ENCODE measurements around the gene FUT6.
"Not testable (repeated sequence)": the region's sequence is repeated elsewhere in the genome, so short reads cannot be mapped to it uniquely, and the experiment has no call there.

FUT6 gene

DNA sequence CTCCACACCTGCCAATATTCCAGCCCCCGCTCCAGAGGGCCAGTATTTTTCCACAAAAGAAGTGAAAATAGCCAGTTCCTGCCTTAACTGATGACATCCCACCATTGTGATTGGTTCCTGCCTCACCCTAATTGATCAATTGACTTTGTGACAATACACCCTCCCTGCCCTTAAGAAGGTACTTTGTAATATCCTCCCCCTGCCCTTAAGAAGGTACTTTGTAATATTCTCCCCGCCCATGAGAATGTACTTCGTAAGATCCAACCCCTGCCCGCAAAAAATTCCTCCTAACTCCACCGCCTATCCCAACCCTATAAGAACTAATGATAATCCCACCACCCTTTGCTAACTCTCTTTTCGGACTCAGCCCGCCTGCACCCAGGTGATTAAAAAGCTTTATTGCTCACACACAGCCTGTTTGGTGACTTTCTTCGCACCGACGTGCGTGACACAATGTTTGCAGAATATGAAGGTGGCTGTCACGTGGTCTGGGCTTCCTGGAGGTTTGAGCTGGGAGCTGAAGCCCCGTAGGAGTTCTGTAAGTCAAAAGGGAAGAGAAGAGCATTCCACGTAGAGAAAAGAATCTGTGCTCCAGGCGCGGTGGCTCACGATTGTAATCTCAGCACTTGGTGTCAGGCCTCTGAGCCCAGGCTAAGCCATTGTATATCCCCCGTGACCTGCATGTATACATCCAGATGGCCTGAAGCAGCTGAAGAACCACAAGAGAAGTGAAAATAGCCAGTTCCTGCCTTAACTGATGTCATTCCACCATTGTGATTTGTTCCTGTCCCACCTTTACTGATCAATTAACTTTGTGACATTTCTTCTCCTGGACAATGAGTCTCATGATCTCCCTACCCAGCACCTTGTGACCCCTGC is 17.9 kb upstream of the FUT6 start:
- no peak for DNase-seq

DNA sequence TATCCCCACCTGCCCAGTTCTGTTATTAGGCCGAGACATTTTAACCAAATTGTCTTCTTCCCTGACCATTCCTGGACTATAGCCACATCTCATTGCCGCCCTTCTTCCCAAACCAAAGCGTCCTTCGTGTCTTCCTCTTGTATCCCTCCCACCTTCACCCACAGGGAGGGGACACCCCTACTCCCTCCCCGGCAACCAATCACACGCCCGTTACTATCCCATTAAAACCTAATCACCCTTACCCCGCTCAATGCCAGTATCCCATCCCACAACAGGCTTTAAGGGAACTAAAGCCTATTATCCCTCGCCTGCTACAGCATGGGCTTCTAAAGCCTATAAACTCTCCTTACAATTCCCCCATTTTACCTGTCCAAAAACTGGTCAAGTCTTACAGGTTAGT is 15.6 kb upstream of the FUT6 start:
- DNase-seq: not testable (repeated sequence)

DNA sequence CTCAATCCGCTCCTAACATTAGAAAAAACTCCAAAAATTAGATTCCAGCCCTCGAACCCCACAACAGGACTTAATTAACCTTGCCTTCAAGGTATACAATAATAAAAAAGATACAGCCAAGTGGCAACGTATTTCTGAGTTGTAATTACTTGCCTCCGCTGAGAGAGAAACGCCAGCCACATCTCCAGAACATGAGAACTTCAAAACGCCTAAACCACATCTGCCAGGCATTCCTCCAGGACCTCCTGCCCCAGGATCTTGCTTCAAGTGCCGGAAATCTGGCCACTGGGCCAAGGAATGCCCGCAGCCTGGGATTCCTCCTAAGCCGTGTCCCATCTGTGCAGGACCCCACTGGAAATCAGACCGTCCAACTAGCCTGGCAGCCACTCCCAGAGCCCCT is 14.6 kb upstream of the FUT6 start:
- not testable (repeated sequence) for DNase-seq

DNA sequence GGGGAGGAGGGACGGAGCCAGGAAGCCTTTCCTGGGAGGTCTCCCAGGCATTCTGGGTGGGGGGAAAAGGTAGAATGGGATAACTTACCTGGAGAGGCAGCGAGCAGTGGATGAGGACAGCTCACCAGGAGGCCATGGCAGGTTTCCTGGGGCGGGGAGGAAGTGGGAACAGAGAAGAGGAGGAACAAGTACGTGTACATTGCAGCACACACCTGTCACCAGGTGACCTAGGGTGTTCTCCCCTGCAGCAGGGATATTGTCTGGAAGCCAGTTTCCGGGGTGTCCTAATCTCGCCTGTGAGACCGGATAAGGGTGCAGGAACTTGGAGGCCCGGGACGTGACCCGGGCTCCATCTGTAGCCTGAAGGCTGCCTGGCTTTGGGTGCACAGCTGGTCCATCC is 11.8 kb upstream of the FUT6 start, which contains the start of gene FUT3:
TSS of gene FUT3 (minus strand) at position 148 of the 400 bp plus-strand sequence.
- DNase-seq: no peak

DNA sequence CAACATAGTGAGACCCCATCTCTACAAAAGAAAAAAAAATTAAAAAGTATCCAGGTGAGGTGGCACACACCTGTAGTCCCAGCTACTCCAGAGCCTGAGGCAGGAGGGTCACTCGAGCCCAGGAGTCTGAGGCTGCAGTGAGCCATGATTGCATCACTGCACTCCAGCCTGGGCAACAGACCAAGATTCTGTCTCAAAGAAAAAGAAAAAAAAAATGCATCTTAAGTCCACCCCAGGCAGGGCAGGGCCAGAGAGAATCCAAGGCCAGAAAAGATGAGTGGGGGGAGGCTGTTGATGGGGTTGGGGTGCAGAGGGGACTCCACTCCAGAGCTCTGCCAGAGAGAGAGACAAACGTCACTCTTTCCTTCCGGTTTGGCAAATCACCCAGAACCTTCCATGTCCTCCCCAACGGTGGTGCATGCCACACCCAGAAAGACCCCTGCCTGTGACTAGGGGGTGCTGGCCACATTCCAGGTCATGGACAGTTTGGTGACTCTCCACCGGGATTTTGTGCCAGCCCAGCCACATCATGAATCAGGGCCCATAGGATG is 11.3 kb upstream of the FUT6 start:
- no peak for DNase-seq

DNA sequence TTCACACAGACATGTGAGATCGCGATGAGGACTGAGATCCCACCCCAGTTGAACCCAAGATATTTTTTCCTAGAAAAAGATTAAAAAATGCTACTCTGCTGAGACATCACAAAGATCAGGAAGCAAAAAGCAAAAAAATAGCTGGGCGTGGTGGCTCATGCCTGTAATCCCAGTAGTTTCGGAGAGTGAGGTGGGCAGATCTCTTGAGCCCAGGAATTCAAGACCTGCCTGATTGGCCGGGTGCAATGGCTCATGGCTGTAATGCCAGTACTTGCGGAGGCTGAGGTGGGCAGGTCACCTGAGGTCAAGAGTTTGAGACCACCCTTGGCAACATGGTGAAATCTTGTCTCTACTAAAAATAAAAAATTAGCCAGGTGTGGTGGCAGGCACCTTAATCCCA is 10.7 kb upstream of the FUT6 start:
- no peak for DNase-seq

DNA sequence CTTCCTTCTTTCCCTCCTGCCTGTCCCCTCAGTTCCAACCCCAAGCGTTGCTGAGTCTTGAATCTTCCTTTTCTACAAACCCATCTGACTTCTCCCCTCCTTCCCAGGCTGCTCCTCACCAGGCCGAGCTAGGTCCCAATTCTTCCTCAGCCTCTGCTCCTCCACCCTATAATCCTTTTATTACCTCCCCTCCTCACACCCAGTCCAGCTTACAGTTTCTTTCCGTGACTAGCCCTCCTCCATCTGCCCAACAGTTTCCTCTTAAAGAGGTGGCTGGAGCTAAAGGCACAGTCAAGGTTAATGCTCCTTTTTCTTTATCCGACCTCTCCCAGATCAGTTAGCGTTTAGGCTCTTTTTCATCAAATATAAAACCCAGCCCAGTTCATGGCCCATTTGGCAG is 9.1 kb upstream of the FUT6 start:
- DNase-seq: not testable (repeated sequence)

DNA sequence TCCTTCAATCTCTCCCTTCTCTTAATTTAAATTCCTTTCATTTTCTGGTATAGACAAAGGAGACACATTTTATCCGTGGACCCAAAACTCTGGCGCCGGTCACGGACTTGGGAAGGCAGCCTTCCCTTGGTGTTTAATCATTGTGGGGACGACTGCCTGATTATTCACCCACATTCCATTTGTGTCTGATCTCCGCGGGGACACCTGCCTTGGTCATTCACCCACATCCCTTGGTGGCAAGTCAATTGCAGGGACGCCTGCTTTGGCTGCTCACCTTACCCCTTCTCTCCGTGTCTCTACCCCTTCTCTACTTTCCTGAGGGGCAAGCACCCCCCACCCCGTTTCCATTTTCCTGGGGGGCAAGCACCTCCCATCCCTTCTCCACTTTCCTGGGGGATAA is 8.3 kb upstream of the FUT6 start:
- DNase-seq: not testable (repeated sequence)

DNA sequence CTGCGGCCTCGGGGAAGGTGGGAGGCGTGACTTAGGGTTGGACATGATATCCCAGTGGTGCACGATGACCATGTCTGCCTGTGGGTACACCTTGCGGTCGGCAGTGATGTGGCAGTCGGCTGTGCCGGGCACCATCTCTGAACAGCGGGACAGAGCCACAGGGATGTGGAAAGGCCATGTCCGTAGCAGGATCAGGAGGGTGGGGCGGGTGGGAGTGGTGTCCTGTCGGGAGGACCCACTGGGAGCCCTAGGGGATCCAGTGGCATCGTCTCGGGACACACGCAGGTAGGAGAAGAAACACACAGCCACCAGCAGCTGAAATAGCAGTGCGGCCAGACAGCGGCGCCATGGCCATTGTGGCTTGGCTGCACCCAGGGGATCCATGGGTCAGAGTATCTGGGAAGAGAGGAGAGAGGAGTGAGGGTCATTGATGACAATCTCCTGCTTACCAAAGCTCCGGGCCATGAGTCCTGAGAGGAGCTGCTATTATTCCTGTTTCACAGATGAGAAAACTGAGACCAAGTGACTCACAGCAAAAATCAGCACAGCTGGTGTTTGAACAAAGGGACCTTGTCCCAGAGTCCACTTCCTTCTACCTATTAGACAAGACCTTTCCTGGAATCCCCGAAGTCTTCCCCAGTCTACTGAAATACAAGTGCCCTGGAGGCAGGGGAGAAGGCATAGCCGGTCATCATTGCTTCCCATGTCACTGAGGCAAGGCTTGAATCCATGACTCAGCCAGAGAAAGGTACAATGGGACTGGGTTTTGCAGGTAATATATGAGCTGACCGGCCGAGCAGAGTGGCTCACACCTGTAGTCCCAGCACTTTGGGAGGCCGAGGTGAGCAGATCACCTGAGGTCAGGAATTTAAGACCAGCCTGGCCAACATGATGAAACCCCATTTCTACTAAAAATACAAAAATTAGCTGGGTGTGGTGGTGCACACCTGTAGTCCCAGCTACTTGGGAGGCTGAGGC is 5.2 kb upstream of the FUT6 start:
- DNase-seq: no peak

DNA sequence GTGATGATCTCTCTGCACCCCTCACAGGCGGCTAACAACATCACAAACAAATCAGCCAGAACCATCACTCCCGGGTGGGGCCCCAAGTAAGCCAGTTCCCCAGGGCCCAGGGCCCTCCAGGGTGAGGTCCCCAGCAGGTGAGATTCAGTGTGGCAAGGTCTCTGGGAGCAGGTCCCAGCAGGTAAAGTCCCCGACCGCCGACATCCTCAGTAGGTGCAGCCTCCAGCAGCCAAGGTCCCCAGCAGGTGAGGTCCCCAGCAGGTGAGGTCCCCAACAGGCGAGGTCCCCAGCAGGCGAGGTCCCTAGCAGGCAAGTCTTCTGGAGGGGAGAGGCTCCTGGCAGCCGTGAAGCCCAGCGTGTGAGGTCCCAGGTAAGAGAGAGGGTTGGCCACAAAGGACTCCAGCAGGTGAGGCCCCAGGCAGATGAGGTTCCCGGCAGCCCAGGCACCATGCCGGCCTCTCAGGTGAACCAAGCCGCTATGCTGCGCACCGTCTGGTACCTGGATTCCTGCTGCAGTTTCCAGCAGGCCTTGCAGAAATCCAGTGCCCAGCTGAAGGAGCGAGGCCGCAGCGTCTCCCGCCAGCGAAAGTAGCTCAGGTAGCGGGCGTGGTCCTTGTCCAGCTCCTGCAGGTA is 3.9 kb upstream of the FUT6 start:
- DNase-seq: no peak

DNA sequence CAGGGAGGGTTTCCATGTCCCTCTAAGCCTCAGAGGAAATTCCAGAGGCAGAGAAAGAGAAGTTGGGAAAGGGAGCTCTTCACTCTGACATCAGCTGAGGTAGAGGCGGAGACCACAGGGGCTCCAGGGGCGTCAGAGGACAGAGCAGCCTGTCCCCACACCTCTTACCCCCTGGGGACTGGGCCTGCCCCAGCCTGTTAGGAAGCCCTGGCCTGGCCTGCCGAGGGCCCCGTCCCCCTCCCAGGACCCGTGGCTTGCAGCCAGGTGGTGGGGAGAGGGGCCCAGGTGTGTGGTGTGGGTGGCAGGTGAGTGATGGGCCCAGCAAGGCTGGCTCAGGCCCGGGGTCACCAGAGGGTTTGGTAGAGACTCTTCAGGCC is 2.2 kb upstream of the FUT6 start:
- DNase-seq: not testable (repeated sequence)

DNA sequence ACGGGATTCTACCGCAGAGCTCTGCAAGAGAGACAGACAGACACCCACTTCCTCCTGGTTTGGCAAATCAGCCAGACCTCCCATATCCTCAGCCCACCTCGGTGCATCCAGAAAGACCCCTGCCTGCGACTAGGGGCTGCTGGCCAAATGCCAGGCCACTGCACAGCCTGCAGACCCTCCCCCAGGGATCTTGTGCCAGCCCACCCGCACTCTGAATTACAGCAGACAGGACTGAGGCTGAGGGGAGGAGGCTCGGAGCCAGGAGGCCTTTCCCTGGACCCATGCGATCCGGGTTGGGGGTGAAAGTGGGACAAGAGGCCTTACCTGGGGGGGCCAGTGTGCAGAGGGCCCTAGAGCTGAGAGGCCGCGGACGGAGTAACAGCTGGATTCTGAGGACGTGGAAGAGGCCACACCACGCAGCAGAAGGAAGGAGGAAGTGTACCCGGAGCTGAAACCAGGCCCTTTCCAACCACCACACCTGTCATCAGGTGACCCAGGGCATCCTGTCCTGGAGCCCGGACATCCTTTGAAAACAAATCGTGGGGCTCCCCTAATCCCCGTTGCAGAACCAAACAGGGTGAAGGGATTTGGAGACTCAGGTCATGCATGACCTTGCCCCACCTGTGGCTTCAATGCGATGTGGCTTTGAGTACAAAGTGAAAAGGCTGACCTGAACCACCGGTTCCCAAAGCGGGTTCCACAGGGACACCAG is 993 bp downstream of the FUT6 start:
- no peak for DNase-seq

DNA sequence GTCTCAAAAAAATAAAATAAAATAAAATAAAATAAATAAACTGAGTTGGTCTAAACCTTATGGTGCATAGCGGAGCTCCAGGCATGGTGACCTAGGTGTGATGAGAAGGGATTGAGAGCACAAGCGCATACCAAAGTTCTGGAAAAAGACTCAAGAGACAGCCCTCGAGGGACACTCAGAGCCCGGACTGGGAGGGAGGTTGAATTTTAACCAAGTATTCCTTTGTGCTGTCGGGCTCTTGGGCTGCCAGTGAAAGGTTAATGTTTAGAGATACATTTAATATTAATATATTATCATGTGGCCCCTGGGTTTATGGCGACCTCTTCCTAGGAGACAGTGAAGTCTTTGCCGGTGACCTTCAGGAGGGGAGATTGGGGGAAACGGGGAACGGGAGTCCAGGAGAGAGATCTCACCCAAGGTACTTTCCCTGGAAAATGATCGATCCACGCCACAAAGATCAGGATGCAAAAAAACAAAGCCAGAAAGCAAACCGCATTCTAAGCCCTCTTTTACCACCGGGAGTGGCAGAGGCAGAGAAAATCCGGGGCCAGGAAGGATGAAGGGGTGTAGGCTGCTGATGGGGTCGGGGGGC is 1.6 kb downstream of the FUT6 start:
- no peak for DNase-seq

DNA sequence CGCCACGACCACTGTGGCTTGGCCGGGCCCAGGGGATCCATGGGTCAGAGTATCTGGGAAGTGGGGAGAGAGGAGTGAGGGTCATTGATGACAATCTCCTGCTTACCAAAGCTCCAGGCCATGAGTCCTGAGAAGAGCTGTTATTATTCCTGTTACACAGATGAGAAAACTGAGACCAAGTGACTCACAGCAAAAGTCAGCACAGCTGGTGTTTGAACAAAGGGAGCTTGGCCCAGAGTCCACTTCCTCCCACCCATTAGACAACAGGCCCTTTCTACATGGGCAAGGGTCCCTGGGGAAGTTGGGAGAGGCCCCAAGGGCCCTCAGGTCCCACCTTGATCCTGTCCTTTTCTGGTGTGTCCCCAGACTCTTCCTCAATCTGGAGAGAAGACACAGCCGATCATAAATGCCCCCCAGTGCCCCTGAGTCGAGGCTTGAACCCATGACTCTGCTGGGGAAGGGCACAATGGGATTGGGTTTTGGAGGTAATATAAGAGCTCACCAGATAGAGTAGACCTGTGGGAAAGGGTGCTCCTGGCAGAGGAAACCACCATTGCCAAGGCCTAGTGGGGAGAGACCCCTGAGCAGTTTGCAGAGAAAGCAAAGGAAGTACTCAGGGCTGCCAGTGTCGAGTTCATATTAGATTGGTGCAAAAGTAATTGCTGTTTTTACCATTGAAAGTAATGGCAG is 6.8 kb downstream of the FUT6 start:
- no peak for DNase-seq

DNA sequence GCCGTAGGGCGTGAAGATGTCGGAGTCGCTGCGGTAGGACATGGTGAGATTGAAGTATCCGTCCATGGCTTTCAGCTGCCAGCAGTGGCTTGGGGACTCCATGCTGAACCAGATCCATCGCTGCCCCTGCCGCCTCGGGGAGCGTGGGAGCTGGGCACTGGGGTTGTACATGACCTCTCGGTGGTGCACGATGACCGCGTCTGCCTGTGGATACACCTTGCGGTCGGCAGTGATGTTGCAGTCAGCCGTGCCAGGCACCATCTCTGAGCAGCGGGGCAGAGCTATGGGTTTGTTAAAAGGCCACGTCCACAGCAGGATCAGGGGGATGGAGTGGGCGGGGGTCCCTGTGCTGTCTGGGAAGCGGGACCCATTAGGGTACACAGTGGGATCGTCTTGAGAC is 7.4 kb downstream of the FUT6 start:
- DNase-seq: no peak

DNA sequence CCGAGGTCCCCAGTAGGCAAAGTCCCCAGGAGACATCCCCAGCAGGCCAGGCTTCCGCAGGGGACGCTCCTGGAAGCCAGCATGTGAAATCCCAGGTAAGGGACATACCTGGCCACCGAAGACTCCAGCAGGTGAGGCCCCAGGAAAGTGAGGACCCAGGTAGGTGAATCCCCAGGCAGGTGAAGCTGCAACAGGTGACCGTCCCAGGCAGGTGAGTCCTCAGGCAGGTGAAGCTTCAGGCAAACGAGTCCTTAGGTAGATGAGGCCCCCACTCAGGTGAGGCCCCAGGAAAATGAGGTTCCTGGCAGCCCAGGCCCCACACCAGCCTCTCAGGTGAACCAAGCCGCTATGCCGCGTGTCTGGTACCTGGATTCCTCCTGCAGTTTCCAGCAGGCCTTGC is 8.3 kb downstream of the FUT6 start:
- DNase-seq: no peak

DNA sequence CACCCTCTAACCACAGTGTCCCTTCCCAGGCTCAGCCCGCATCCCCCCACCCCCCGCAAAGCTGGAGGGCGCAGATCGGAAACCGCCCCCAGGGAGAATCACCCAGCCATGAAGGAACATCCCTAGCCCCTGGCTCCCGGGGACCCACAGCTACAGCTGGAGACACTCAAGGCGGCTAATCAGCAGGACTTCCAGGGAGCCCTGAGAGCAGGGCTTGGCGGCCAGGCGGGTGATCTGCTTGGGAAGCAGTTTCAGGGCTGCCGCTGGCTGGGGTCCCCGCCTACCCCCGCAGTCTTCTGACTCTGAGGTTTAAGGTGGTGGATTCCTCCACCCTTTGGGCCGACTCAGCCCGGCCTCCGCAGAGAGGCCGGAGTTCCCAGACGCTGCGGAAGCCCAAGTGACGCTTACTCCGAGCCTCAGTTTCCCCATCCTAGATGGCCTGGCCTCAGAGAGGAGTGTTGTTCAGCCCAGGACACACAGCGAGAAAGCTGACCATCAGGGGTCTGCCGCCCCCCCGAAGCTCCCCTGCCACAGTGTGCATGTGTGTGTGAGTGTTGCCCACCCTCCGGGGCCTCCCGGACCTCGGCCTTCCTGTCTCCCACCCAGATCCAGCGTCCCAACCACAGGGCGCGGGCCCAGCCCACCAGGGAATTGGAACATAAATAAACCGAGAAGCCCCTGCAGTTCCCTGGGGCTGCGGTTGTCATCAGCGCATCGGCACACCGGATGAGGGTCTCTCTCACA is 9.8 kb downstream of the FUT6 start:
- DNase-seq: no peak

DNA sequence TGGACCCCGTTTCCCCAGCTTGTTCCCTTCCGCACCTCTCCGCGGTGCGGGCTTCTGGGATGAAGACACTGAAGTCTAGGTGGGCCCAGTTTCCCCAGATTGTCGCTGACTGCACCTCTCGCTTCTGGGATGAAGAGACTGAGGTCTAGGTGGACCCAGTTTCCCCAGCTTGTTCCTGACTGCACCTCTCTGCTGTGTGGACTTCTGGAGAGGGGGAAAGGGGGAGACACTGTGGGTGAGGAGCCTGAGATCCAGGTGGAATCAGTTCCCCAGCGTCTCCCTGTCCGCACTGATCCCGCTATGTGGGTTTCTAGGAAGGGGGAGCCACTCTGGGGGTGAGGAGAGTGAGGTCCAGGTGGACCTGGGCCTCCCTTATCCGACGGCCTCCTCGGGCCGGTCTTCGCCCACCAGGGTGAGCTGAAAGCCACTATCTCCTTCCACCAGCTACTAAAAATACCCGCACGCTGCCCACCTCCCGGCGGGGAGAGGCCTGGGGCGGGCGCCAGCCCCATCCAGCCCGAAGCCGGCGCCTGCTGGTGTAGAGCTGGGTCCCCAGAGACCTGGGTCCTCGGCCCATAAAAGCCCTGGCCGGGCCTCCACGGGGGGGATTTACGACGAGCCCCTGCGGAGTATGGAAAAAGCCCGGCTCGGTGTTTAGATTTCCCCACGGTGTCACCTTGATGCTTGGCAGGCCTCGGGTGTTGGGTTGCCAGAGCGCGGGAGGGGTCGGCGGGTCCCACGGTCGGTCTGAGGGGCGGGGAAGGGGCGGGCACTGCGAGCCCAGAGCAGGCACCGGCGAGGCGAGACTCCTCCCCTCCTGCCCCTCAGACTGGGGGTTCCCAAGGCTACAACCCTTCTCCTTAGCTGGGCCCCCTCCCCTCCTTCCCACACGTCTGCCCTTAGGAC is 10.6 kb downstream of the FUT6 start:
- no peak for DNase-seq

DNA sequence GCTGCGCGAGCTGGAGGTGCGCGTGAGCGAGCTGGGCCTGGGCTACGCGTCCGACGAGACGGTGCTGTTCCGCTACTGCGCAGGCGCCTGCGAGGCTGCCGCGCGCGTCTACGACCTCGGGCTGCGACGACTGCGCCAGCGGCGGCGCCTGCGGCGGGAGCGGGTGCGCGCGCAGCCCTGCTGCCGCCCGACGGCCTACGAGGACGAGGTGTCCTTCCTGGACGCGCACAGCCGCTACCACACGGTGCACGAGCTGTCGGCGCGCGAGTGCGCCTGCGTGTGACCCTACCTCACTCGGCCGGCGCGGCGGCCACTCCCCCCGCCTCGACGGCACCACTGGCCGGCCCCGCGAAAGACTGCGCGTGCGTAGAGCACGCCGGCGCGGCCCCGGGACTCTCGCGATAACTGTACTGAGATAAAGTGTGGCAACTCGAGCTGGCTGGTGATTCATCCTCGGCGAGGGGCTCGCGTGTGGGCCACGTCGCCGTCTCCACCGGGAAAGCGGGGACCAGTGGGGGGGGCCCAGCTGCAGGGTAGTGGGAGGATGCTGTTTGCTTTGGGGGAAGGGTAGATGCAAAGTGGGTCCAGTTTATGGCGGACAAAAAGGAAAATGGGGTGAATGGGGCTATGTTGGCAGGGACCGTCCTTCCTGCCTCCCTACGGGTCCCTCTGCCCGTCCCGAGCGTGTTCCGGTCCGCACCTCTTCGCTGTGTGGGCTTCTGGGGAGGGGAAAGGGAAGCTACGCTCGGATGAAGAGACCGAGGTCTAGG is 11.4 kb downstream of the FUT6 start:
- DNase-seq: peak; percentile 99

Data from NCI-H774 (cell line).